HG03558 (cell line): ENCODE results near the gene MANF.
A peak's percentile ranks its signal among the peaks of the same experiment; 100 is the strongest.

ENCODE experiments used
- ATAC-seq: cut with Tn5 transposase; IDR thresholded peaks from one replicate; pipeline ENCODE4 v1.9.1; 2021; ENCODE audit warnings: moderate number of reproducible peaks; ENCODE audit not compliant: unreplicated experiment; ENCODE audit errors: extremely low read depth

Gene MANF

GRCh38 chr3:51388286-51389029 lies 3.4 kb downstream of the MANF start:
- no peak for ATAC-seq

- ATAC-seq, result no peak
Observed at GRCh38 chr3:51389423-51390183, 4.5 kb downstream of the MANF start.

GRCh38 chr3:51390246-51391074 lies 5.4 kb downstream of the MANF start:
- ATAC-seq, result no peak

- ATAC-seq, result peak; percentile 89
Observed at GRCh38 chr3:51391075-51391565, 6.0 kb downstream of the MANF start, which contains the start of gene RBM15B. RBM15B (plus strand) TSS chr3:51391285; CDS start chr3:51391400, 115 bp downstream.

- peak; percentile 0 for ATAC-seq
Observed at GRCh38 chr3:51391566-51392354, 6.7 kb downstream of the MANF start.

GRCh38 chr3:51392355-51393133 lies 7.5 kb downstream of the MANF start:
- no peak for ATAC-seq

GRCh38 chr3:51393134-51393495 lies 8.0 kb downstream of the MANF start:
- no peak for ATAC-seq

GRCh38 chr3:51393564-51393963 lies 8.5 kb downstream of the MANF start:
- no peak for ATAC-seq

GRCh38 chr3:51394541-51394940 lies 9.4 kb downstream of the MANF start:
- no peak for ATAC-seq

GRCh38 chr3:51395493-51396213 lies 10.6 kb downstream of the MANF start:
- ATAC-seq, result no peak

GRCh38 chr3:51396401-51396800 lies 11.3 kb downstream of the MANF start:
- ATAC-seq, result no peak

GRCh38 chr3:51397392-51397791 lies 12.3 kb downstream of the MANF start:
- ATAC-seq, result no peak

- ATAC-seq, result no peak
Observed at GRCh38 chr3:51398595-51399310, 13.7 kb downstream of the MANF start.

- no peak for ATAC-seq
Observed at GRCh38 chr3:51400166-51400565, 15.1 kb downstream of the MANF start.

GRCh38 chr3:51401735-51402134 lies 16.6 kb downstream of the MANF start:
- no peak for ATAC-seq

- ATAC-seq, result no peak
Observed at GRCh38 chr3:51403675-51404074, 18.6 kb downstream of the MANF start.

GRCh38 chr3:51408021-51408420 lies 22.9 kb downstream of the MANF start:
- no peak for ATAC-seq

GRCh38 chr3:51408813-51409212 lies 23.7 kb downstream of the MANF start:
- ATAC-seq, result no peak
